Activated naive CD8-positive, alpha-beta T cell treated with anti-CD3 and anti-CD28 coated beads, Interleukin-2, amount 10 ng/mL, durations not matched to agents 7 days and 5 days (primary cell): ENCODE results near the gene KCNJ1. TPM values are rescaled to one million over a fixed set of nuclear protein-coding genes. Genes with fewer than 3 reads are reported as not detected.

ENCODE experiments used
- ATAC-seq: fragments of 150-1000 bp; cut with Tn5 transposase; one replicate; pipeline ENCODE4 v1.10.0; 2021; ENCODE audit warnings: low read depth, moderate library complexity
- POLR2A ChIA-PET: fragments of 350-600 bp; sonication (Branson Sonifier 250); formaldehyde crosslinking; loops from one replicate; lab custom pipeline; 2021; ENCODE audit warnings: antibody characterized with exemption; lab: Charles Lee
- DNase-seq: peaks from one replicate; pipeline ENCODE4 v3.0.0; 2021
- H3K27ac Mint-ChIP-seq: one replicate; pipeline ENCODE4 v1.8.0; 2022; ENCODE audit warnings: mild to moderate bottlenecking, mixed read lengths
- H3K27me3 Mint-ChIP-seq: one replicate; pipeline ENCODE4 v1.8.0; 2022; ENCODE audit warnings: mild to moderate bottlenecking, moderate library complexity, mixed read lengths
- H3K36me3 Mint-ChIP-seq: one replicate; pipeline ENCODE4 v1.8.0; 2021; ENCODE audit warnings: mild to moderate bottlenecking, mixed read lengths
- H3K4me1 Mint-ChIP-seq: one replicate; pipeline ENCODE4 v1.8.0; 2021; ENCODE audit warnings: mixed read lengths
- H3K4me3 Mint-ChIP-seq: one replicate; pipeline ENCODE4 v1.8.0; 2022; ENCODE audit warnings: mild to moderate bottlenecking, moderate library complexity, mixed read lengths
- H3K9me3 Mint-ChIP-seq: one replicate; pipeline ENCODE4 v1.8.0; 2021; ENCODE audit warnings: mixed read lengths
- total RNA-seq, 2 experiments: library from RNA; stranded (reverse); gene quantifications; one replicate each; pipeline ENCODE4 v1.2.3, GENCODE V29; 2021

The KCNJ1 gene
- total RNA-seq, 2 experiments from 2014 or later = 0.14 TPM; not detected in 1

DNA sequence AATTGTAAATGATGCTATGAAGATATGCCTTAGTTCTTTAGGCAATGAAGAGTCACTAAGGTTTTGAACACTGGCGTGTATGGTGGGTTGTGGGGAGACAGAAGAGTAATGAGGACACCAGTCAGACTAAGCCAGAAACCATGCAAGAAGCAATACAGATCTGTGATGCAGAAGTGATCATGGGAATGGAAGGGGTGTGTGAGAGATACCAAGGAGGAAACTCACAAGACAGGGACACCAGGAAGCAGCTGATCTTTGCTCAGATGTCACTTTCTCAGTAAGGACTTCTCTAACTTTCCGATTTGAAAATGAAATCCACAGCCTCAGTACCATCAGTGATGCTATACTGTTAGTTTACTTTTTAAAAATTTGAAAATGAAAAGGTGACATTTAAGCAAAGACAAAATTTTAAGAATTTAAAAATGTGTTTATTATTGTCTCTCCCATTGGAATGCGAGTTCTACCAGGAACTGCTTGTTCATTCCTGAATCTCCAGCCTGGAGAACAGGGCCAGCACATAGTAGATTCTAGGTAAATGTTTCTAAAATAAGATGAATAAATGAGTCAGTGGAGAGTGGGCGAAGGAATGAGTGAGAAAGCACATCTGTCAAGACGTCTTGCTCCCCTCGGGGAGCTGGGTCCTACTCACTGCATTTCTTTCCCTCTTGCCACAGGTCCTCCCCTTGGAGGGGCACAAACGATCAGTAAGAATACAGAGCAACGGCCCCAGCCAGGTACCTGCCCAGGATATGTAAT lies 60.4 kb downstream of the KCNJ1 start:
- no peak overlapping the region for H3K4me3 Mint-ChIP-seq
- H3K36me3 Mint-ChIP-seq = peaks cover 49% of the 10 kb centered on the region
- peak overlapping the region; percentile 17 for H3K27ac Mint-ChIP-seq
- ATAC-seq = no peak
- DNase-seq = no peak
- POLR2A ChIA-PET = interaction anchor here (1.0 kb wide), 1 partner anchor 20 kb away, joined by 3 read pairs; no protein-coding TSS in a partner anchor
- no peaks in the 10 kb centered on the region for H3K27me3 Mint-ChIP-seq
- H3K4me1 Mint-ChIP-seq = peaks cover 9% of the 10 kb centered on the region
- H3K9me3 Mint-ChIP-seq = no peaks in the 10 kb centered on the region

DNA sequence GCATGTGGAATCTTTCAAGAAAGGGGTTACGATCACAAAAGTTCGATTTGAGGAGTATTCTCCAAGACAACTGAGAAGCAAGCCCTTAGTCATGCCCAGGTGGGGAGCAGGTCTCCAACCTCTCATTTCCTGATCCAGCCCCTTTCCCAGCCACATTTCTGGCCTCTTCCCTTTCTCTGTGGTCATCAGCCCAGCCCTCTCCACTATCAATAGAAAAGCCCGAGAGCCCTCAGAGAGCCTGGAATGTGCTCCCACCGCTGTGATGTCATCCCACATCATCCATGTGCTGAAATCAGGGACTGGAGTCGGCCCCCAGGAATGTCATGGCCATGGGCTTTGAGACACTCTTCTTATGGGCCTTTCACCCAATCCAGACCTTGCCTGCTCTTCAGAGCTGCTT lies 62.6 kb downstream of the KCNJ1 start:
- Mint-ChIP-seq H3K4me1 (peaks cover 9% of the 10 kb centered on the region), H3K9me3 (no peaks in the 10 kb centered on the region), H3K4me3 (no peak overlapping the region), H3K36me3 (peaks cover 32% of the 10 kb centered on the region), H3K27ac (no peak overlapping the region), H3K27me3 (no peaks in the 10 kb centered on the region)
- DNase-seq = no peak
- POLR2A ChIA-PET = no interaction called here
- no peak for ATAC-seq

DNA sequence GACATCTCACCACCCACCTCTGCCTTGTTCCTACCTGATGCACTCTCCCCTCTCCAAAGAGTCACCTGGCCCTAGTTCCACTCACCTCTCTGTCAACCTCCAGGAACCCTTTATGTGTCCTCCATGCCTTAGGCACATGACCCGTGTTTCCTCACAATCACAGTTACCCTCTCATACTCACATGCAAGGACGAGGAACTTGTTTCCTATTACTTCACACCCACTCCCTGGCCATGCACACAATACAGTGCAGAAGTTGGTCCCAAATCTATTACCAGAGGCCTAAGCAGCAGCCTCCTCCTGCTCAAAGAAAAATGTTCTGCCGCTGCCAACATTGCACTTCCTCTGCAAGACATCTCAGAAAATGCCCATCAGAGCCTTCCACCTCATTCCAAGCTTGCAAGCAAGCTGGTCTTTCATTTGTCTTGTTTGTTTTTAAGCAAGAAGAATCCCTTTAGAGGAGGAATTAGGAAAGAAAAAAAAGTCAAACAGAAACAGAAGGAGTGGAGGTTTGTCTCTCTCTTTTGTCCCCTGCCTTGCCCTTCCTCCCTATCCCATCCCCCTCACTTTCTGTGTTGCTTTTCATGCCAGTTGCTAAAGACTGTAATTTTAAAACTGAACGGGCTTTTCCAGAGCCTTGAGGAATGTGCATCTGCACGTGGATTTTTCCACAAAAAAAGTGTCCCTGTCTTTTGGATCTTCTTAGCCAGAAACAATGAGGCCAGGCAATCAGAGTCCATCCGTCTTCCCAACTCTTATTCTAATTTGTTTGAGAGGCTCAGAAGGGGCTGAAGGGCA lies 63.4 kb downstream of the KCNJ1 start:
- DNase-seq (no peak), ATAC-seq (no peak)
- H3K36me3 Mint-ChIP-seq = peaks cover 28% of the 10 kb centered on the region
- H3K4me1 Mint-ChIP-seq = peaks cover 9% of the 10 kb centered on the region
- H3K27ac Mint-ChIP-seq = peak overlapping the region; percentile 34
- H3K4me3 Mint-ChIP-seq = no peak overlapping the region
- H3K9me3 Mint-ChIP-seq = no peaks in the 10 kb centered on the region
- POLR2A ChIA-PET = no interaction called here
- H3K27me3 Mint-ChIP-seq = no peaks in the 10 kb centered on the region

DNA sequence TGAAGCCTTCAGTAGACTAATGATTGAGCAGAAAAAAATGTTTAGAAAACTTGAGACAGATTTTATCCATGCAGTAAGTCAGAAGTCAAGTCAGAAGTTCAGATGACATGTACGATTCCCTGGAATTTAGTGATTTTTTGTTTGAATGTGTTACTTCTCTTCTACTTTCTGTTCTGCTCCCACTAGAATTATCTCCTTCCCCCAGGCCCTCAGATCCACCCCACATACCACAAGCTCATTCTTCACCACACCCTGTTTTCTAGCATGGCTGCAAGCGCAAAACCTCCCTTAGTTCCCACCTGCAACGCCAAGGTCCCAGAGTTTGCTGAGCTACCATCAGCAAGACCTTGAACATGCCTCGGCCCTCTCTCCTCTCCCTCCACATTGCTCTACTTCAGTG lies 64.1 kb downstream of the KCNJ1 start:
- Mint-ChIP-seq H3K27me3 (no peaks in the 10 kb centered on the region), H3K27ac (peak overlapping the region; percentile 34), H3K9me3 (no peaks in the 10 kb centered on the region), H3K4me3 (no peak overlapping the region), H3K36me3 (peaks cover 28% of the 10 kb centered on the region), H3K4me1 (peaks cover 9% of the 10 kb centered on the region)
- no peak for ATAC-seq
- POLR2A ChIA-PET = no interaction called here
- no peak for DNase-seq

DNA sequence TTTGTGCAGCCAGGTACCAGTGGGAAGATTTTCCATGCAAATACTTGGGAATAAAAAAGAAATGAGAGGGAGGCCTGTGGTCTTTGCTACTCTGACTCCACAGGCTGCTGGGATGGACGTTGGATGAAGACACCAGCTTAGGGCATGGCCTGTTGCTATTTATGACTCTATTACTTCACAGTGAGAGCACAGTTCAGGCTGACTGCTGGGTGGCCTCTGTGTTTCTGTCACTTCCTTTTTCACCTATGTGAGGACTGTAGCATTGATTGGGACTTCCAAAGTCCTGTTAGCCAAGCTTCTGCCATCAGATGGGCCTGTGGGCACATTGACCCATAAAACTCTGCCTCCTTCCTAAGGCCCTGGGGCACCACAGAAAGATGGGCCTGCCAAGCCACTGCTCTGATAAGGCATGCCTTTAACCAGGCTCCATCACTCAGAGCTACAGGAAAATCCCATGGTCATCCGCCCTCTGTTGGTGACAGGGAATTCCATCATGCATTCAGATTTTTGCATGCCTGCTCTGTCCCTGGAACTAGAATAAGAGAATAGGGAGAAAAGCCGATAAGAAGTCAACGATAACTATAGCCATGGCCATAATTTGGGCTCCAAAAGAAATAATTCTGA lies 64.6 kb downstream of the KCNJ1 start:
- Mint-ChIP-seq H3K4me1 (peaks cover 9% of the 10 kb centered on the region), H3K9me3 (no peaks in the 10 kb centered on the region), H3K36me3 (peaks cover 27% of the 10 kb centered on the region), H3K4me3 (no peak overlapping the region), H3K27ac (no peak overlapping the region), H3K27me3 (no peaks in the 10 kb centered on the region)
- POLR2A ChIA-PET = no interaction called here
- ATAC-seq = no peak
- no peak for DNase-seq

DNA sequence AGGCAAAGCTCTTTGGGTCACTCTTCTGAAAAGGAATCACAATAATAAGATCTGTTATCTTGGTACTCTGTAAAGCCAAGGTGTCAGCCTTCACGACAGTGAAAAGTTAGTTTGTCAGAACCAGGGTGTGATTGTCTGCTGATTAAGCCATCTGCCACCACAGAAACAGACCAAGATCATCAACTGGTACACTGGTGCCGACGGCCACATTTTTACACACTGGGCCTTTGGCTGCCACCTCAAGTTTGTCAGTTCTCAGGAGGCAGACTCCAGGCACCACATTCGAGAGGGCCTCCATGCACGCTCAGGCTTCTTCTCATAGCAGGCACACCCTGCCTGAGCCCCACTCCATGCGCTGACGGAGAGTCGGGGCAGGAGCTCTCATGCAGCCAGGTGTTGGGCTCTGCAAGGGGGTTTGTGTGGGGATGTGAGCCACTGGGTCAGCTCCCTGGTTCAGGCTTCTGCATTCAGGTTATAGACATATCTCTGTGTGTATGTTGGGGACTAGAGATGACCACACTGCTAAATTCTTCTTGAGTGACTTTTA lies 66.2 kb downstream of the KCNJ1 start:
- no peak overlapping the region for H3K27ac Mint-ChIP-seq
- H3K27me3 Mint-ChIP-seq = no peaks in the 10 kb centered on the region
- POLR2A ChIA-PET = no interaction called here
- H3K36me3 Mint-ChIP-seq = peaks cover 28% of the 10 kb centered on the region
- DNase-seq (no peak), ATAC-seq (no peak)
- no peak overlapping the region for H3K4me3 Mint-ChIP-seq
- peaks cover 8% of the 10 kb centered on the region for H3K4me1 Mint-ChIP-seq
- no peaks in the 10 kb centered on the region for H3K9me3 Mint-ChIP-seq

DNA sequence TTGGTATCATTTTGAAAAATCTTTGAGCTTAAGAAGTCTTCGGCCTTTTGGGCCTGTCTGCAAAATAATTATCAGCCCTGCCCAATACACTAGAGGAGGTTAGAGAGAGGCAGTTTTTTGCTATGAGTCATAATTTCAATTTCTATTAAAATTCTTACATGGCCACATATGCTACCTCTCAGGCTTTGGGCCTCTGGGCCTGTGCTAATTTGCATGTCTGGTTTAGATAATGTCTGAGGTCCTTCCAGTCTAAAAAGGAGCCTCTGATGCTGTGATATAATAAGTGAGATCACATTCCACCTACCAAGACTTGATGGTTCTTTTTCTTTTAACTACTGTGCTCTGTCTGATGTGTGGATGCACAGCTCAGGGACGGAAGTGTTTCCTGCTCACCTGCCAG lies 70.8 kb downstream of the KCNJ1 start:
- Mint-ChIP-seq H3K9me3 (no peaks in the 10 kb centered on the region), H3K27me3 (no peaks in the 10 kb centered on the region), H3K4me1 (peaks cover 3% of the 10 kb centered on the region), H3K4me3 (no peak overlapping the region), H3K36me3 (peaks cover 37% of the 10 kb centered on the region), H3K27ac (no peak overlapping the region)
- POLR2A ChIA-PET = no interaction called here
- ATAC-seq (no peak), DNase-seq (no peak)

DNA sequence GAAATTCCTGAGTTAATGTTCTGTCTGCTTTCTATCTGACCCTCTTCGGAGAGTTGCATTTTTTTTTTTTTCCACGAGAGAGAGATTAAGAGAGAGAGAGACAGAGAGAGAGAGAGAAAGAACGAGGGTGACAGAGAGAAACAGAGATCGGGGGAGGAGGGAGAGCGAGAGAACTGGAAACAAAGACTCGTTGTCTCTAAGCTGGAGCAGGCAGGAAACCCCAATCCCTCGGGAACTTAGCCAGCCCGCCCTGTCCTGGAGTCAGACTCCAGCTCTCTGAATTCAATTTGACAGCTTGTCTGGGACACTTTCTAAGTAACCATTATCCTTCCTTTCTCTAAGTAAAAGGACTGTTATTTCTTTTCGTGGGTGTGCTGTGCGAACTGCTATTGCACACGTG lies 76.9 kb downstream of the KCNJ1 start:
- ATAC-seq = no peak
- H3K36me3 Mint-ChIP-seq = peaks cover 44% of the 10 kb centered on the region
- POLR2A ChIA-PET = no interaction called here

DNA sequence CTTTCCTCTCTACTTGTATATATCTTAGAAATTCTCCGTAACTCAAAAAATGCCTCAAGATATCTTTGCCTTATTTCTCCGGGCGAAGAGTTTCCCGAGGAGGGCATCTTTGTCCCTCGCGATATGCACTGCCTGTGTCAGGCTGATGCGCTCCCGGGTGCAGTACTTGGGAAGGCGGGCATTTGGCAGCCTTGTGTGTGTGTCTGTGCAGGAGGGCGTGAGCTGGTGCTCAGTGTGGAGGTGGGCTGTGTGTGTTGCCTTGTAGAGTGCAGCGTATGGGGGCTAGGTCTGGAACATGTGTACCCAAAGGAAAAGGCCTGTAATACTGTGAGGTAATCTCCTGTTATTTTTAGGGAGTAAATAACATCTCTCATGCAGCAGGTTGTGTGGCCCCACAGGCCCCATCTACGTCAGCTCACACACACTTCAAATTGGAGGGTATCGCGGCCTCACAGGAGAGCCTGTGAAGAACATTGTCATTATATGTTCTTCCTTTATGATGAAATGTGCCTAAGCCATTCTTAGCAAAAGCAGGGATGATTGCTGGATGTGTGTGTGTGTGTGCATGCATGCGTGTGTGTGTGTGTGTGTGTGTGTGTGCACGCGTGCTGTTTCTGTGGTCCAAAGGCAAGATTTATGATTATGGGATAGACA lies 77.5 kb downstream of the KCNJ1 start:
- Mint-ChIP-seq H3K36me3 (peaks cover 46% of the 10 kb centered on the region), H3K9me3 (no peaks in the 10 kb centered on the region), H3K27ac (no peak overlapping the region), H3K4me3 (no peak overlapping the region), H3K4me1 (peaks cover 7% of the 10 kb centered on the region), H3K27me3 (no peaks in the 10 kb centered on the region)
- ATAC-seq = no peak
- no peak for DNase-seq
- POLR2A ChIA-PET = no interaction called here

More for the DNA sequence above, 76.9 kb downstream of the KCNJ1 start:
- DNase-seq = no peak
- no peak overlapping the region for H3K27ac Mint-ChIP-seq
- no peak overlapping the region for H3K4me3 Mint-ChIP-seq
- no peaks in the 10 kb centered on the region for H3K27me3 Mint-ChIP-seq
- H3K9me3 Mint-ChIP-seq = no peaks in the 10 kb centered on the region
- H3K4me1 Mint-ChIP-seq = peaks cover 6% of the 10 kb centered on the region

Other genes starting within 250 kb of the KCNJ1 start
- gene FLI1, start 173.2 kb downstream of the KCNJ1 start, total RNA-seq = 10 to 100 TPM; 83.4 to 86.5 TPM
- under 1 TPM; 0.17 to 0.20 TPM for gene KCNJ5, start 24.1 kb upstream of the KCNJ1 start, total RNA-seq
- not detected for gene TP53AIP1, start 75.6 kb upstream of the KCNJ1 start, total RNA-seq